Measurements from ENCODE around the gene SMAD6. TPM values are rescaled to one million over a fixed set of nuclear protein-coding genes. Genes with fewer than 3 reads are reported as not detected.

Gene SMAD6
- total and polyA plus RNA-seq, 10 of the 15 experiments (the other 5 are each of a cell fraction or from before 2014, with no cell fraction given), result under 0.01 to 0.10 (median 0.03) TPM; not detected in 7

DNA sequence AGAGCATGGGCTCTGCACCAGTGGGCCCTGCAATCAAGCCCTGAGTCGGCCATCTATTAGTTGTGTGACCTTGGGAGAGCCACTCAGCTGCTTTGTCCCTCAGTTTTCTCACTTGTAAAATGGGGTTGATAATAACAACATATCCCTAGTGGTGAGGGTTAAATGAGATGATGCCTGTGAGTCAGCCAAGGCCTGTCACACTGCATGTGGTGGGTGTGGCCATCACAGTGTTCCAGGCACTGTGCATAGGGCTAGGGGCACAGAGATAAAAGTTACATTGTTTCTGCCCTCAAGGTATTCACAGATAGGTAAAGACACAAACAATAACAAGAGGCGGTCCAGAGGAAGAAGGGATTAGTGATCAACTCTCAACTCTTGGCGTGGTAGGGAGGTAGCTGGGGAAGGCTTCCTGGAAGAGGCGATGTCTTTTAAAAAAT, 19.5 kb downstream of the SMAD6 start:
- Histone ChIP-seq H3K27me3 (replicated peaks in 1 of 2; ENCODE audit: control insufficient read depth in 2 of 2, insufficient read depth in 2 of 2, low read length in 1 of 2) (peaks cover 0 to 1% of the 10 kb centered on the region in 2 experiments; a peak in 2 of 4 replicates), H2AFZ (ENCODE audit: control insufficient read depth, low read depth, low read length) (no peak overlapping the region), H3K4me3 (no peak overlapping the region), H4K20me1 (ENCODE audit: control insufficient read depth, insufficient read depth) (no peaks in the 10 kb centered on the region), H3K4me2 (ENCODE audit: control insufficient read depth, insufficient read depth) (no peak overlapping the region), H3K9ac (ENCODE audit: control insufficient read depth, insufficient read depth, low read length) (no peak overlapping the region), H3K27ac (ENCODE audit: control insufficient read depth, insufficient read depth) (no peak overlapping the region), H3K4me1 (ENCODE audit: control insufficient read depth, insufficient read depth, low read length) (no peaks in the 10 kb centered on the region), H3K36me3 (ENCODE audit: control insufficient read depth in 2 of 2, insufficient read depth in 2 of 2, low read length in 1 of 2) (no peaks in the 10 kb centered on the region), H3K79me2 (ENCODE audit: control insufficient read depth, insufficient read depth, low read length) (no peaks in the 10 kb centered on the region), H3K9me3 (replicated peaks; ENCODE audit: control insufficient read depth, insufficient read depth, low read length) (no peaks in the 10 kb centered on the region)
- FAIRE-seq (no peak), ATAC-seq (no peak), DNase-seq (ENCODE audit: low read depth, low spot score) (no peak)
- 54% methylated on average over 4 of the region's 4 CpGs for WGBS (ENCODE audit: insufficient coverage, insufficient replicate concordance, low lambda C conversion rate, missing lambda C conversion rate)
- ChIA-PET SMC1A (ENCODE audit: uncharacterized antibody, unreplicated experiment) (interaction anchor here (0.6 kb wide), 1 partner anchor 661 kb away, joined by 3 read pairs; no protein-coding TSS in a partner anchor), POLR2A (no interaction called here), RAD21 (ENCODE audit: unreplicated experiment) (no interaction called here), CTCF (no interaction called here)
- intact Hi-C loops (cut with micrococcal nuclease; ENCODE audit: unreplicated experiment), result no loop called here
- in situ Hi-C loops (cut with MboI), result no loop called here
- BruUV-seq (replicated peaks), result no TSS peak
- TF ChIP-seq JUND (IDR thresholded peaks at IDR 0.05; ENCODE audit: low read depth, low read length) (no peak), HDAC6 (IDR thresholded peaks at IDR 0.05; ENCODE audit: unreplicated experiment) (no peak), NRF1 (conservative IDR thresholded peaks at IDR 0.05; ENCODE audit: low read depth, low read length) (no peak), MEF2B (IDR thresholded peaks at IDR 0.05; ENCODE audit: partially characterized antibody, poor library complexity, severe bottlenecking) (no peak)

DNA sequence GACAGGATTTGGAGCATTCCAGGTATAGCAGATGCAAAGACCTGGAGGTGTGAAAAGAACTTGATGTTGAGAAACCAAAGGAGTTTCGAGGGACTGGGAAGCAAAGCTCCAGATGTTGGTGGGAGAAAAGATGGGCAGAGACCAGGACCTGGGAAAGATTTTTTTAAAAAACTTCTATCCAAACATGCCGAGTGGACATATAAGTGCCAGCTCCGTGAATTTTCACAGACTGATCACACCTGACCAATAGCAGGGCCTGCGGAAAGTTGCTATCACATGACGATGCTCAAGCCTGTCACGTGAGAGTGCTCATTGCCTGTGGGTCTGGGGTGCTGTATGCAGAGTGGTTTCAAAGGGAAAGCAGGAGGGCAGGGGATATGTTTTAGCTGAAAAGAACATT, 19.9 kb downstream of the SMAD6 start:
- ChIA-PET POLR2A (no interaction called here), RAD21 (ENCODE audit: unreplicated experiment) (no interaction called here), CTCF (no interaction called here), SMC1A (ENCODE audit: uncharacterized antibody, unreplicated experiment) (no interaction called here)
- H3K27ac ChIP-seq (ENCODE audit: control insufficient read depth, insufficient read depth), result no peak overlapping the region
- 47% methylated on average over 6 of the region's 6 CpGs for WGBS (ENCODE audit: insufficient coverage, insufficient replicate concordance, low lambda C conversion rate, missing lambda C conversion rate)
- intact Hi-C loops (cut with micrococcal nuclease; ENCODE audit: unreplicated experiment), result no loop called here
- FAIRE-seq (no peak), DNase-seq (ENCODE audit: low read depth, low spot score) (no peak), ATAC-seq (no peak)
- no peak overlapping the region for H3K9ac ChIP-seq (ENCODE audit: control insufficient read depth, insufficient read depth, low read length)
- H3K36me3 ChIP-seq (ENCODE audit: control insufficient read depth in 2 of 2, insufficient read depth in 2 of 2, low read length in 1 of 2), result no peaks in the 10 kb centered on the region
- H3K4me2 ChIP-seq (ENCODE audit: control insufficient read depth, insufficient read depth), result no peak overlapping the region
- BruUV-seq (replicated peaks), result no TSS peak
- H3K4me1 ChIP-seq (ENCODE audit: control insufficient read depth, insufficient read depth, low read length), result no peaks in the 10 kb centered on the region
- H3K27me3 ChIP-seq (replicated peaks in 1 of 2; ENCODE audit: control insufficient read depth in 2 of 2, insufficient read depth in 2 of 2, low read length in 1 of 2), result peaks cover 0 to under 1% of the 10 kb centered on the region in 2 experiments; a peak in 2 of 4 replicates
- H2AFZ ChIP-seq (ENCODE audit: control insufficient read depth, low read depth, low read length), result no peak overlapping the region
- H3K9me3 ChIP-seq (replicated peaks; ENCODE audit: control insufficient read depth, insufficient read depth, low read length), result no peaks in the 10 kb centered on the region
- in situ Hi-C loops (cut with MboI), result no loop called here
- H3K4me3 ChIP-seq, result no peak overlapping the region
- no peaks in the 10 kb centered on the region for H4K20me1 ChIP-seq (ENCODE audit: control insufficient read depth, insufficient read depth)
- no peaks in the 10 kb centered on the region for H3K79me2 ChIP-seq (ENCODE audit: control insufficient read depth, insufficient read depth, low read length)
- TF ChIP-seq, protein P1, sequence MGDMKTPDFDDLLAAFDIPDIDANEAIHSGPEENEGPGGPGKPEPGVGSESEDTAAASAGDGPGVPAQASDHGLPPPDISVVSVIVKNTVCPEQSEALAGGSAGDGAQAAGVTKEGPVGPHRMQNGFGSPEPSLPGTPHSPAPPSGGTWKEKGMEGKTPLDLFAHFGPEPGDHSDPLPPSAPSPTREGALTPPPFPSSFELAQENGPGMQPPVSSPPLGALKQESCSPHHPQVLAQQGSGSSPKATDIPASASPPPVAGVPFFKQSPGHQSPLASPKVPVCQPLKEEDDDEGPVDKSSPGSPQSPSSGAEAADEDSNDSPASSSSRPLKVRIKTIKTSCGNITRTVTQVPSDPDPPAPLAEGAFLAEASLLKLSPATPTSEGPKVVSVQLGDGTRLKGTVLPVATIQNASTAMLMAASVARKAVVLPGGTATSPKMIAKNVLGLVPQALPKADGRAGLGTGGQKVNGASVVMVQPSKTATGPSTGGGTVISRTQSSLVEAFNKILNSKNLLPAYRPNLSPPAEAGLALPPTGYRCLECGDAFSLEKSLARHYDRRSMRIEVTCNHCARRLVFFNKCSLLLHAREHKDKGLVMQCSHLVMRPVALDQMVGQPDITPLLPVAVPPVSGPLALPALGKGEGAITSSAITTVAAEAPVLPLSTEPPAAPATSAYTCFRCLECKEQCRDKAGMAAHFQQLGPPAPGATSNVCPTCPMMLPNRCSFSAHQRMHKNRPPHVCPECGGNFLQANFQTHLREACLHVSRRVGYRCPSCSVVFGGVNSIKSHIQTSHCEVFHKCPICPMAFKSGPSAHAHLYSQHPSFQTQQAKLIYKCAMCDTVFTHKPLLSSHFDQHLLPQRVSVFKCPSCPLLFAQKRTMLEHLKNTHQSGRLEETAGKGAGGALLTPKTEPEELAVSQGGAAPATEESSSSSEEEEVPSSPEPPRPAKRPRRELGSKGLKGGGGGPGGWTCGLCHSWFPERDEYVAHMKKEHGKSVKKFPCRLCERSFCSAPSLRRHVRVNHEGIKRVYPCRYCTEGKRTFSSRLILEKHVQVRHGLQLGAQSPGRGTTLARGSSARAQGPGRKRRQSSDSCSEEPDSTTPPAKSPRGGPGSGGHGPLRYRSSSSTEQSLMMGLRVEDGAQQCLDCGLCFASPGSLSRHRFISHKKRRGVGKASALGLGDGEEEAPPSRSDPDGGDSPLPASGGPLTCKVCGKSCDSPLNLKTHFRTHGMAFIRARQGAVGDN (IDR thresholded peaks at IDR 0.05), result no peak
- TF ChIP-seq STAT3 (IDR thresholded peaks at IDR 0.05; ENCODE audit: low read depth, low read length) (no peak), EZH2 (IDR thresholded peaks at IDR 0.05; ENCODE audit: borderline replicate concordance, control insufficient read depth, low read depth, low read length) (no peak), IKZF2 (IDR thresholded peaks at IDR 0.05) (no peak)
- TF ChIP-seq, protein P2, sequence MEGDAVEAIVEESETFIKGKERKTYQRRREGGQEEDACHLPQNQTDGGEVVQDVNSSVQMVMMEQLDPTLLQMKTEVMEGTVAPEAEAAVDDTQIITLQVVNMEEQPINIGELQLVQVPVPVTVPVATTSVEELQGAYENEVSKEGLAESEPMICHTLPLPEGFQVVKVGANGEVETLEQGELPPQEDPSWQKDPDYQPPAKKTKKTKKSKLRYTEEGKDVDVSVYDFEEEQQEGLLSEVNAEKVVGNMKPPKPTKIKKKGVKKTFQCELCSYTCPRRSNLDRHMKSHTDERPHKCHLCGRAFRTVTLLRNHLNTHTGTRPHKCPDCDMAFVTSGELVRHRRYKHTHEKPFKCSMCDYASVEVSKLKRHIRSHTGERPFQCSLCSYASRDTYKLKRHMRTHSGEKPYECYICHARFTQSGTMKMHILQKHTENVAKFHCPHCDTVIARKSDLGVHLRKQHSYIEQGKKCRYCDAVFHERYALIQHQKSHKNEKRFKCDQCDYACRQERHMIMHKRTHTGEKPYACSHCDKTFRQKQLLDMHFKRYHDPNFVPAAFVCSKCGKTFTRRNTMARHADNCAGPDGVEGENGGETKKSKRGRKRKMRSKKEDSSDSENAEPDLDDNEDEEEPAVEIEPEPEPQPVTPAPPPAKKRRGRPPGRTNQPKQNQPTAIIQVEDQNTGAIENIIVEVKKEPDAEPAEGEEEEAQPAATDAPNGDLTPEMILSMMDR (IDR thresholded peaks at IDR 0.05 in 2 of 3, conservative IDR thresholded peaks at IDR 0.05 in 1 of 3; ENCODE audit: control insufficient read depth in 2 of 3, extremely low read depth in 1 of 3, insufficient read depth in 1 of 3, low read depth in 3 of 3, low read length in 3 of 3), result no peak

Data from GM12878 (cell line).